GM13976 (cell line): Measurements from ENCODE around the gene ITPR2.

Source experiments
- DNase-seq: peaks from one replicate; pipeline ENCODE4 v3.0.0; 2012; ENCODE audit warnings: low spot score
- in situ Hi-C: fragments of 300-500 bp; cut with MboI; formaldehyde crosslinking; loops from one replicate; pipeline ENCODE4 v1.12.0; 2022; ENCODE audit warnings: low sequenced_read_pairs, mixed read lengths, inconsistent platforms; ENCODE audit not compliant: unreplicated experiment
- TF ChIP-seq, protein P1 (sequence below): IDR thresholded peaks from 2 replicates; pipeline ENCODE4 v1.5.1; 2012; ENCODE audit warnings: borderline replicate concordance, mild to moderate bottlenecking; ENCODE audit not compliant: insufficient read depth; ENCODE audit errors: extremely low read depth, missing control alignments, control extremely low read depth

The ITPR2 gene

DNA sequence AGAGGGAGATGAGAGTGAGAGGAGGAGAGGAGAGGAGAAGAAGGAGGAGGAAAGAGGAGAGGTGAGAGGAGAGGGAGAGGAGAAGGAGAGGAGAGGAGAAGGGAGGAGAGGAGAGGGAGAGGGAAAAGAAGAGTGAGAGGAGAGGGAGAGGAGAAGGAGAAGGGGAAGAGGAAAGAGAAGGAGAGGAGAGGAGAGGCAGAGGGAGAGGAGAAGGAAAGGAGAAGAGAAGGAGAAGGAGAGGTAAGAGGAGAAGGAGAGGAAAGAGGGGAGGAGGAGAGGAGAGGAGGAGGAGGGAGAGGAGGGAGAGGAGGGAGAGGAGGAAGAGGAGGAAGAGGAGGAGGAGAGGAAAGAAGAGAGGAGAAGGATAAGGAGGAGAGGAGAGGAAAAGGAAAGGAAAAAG lies 266.8 kb downstream of the ITPR2 start:
- in situ Hi-C loops = no loop called here
- TF ChIP-seq, protein P1, sequence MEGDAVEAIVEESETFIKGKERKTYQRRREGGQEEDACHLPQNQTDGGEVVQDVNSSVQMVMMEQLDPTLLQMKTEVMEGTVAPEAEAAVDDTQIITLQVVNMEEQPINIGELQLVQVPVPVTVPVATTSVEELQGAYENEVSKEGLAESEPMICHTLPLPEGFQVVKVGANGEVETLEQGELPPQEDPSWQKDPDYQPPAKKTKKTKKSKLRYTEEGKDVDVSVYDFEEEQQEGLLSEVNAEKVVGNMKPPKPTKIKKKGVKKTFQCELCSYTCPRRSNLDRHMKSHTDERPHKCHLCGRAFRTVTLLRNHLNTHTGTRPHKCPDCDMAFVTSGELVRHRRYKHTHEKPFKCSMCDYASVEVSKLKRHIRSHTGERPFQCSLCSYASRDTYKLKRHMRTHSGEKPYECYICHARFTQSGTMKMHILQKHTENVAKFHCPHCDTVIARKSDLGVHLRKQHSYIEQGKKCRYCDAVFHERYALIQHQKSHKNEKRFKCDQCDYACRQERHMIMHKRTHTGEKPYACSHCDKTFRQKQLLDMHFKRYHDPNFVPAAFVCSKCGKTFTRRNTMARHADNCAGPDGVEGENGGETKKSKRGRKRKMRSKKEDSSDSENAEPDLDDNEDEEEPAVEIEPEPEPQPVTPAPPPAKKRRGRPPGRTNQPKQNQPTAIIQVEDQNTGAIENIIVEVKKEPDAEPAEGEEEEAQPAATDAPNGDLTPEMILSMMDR = no peak
- DNase-seq = no peak

DNA sequence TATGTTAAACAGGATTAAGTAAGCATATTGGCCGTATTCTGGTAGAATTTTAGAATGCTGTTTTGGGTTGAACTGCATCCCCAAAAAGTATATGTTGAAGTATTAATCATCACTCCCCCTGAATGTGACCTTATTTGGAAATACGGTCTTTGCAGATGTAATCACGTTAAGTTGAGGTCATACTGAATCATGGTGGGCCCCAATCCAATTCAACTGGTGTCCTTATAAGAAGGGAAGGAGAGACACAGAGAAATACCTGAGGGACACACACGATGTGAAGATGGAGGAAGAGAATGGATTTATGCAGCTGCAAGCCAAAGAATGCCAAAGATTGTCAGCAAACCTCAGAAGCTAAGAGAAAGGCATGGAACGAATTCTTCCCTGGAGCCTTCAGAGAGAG lies 268.6 kb downstream of the ITPR2 start:
- DNase-seq = no peak
- TF ChIP-seq, protein P1 = no peak
- in situ Hi-C loops = no loop called here

DNA sequence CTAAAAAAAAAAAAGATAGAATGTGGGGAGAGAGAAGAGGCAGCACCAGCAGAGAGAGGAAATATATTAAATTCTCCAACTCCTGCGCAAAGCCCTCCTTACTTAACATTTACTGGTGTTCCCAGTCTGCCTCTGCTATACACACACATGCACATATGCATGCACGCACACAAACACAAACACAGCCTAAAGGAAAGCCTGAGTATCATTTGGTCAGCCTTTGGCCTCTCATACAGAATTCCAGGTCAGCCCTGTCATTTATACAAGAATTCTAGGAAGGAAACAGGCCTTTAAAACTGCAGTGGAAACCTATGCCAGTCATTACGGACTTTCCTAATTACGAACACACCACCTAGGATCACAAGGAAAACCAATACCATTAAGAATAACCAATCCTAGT lies 269.4 kb downstream of the ITPR2 start:
- in situ Hi-C loops = no loop called here
- DNase-seq = no peak
- TF ChIP-seq, protein P1 = no peak

DNA sequence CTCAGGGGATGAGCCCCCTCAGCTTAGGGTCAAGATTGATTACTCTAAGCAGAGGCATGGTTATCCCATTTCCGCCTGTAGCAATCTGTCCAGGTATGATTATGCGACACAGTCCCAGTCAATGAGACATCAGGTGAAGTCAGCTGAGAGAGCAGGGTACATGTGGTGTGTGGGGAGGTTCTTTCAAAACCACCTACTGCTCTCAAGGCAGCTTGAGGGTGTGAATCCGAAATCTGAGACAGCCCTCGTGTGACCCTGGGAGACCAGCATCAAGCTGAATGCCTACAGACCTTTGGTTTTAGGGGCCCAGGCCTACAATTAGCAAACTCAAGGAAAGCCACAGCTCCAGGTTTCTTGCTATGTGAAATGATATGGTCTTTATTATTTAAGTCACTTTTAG lies 275.7 kb downstream of the ITPR2 start:
- TF ChIP-seq, protein P1 = no peak
- DNase-seq = no peak
- in situ Hi-C loops = no loop called here

DNA sequence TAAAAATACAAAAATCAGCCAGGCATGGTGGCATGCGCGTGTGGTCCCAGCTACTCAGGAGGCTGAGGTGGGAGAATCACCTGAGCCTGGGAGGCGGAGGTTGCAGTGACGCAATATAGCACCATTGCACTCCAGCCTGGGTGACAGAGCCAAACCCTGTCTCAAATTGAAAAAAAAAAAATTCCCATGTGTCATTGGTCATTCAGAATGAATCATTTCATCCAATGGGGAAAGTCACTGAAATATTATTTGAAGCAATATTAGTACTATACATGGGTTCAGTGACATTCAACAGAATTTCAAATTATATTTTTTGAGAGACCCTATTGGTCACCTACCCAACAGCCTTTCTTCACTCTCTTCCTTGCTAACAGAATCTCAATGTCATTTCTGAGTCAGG lies 276.1 kb downstream of the ITPR2 start:
- no peak for DNase-seq
- TF ChIP-seq, protein P1 = no peak
- in situ Hi-C loops = no loop called here

DNA sequence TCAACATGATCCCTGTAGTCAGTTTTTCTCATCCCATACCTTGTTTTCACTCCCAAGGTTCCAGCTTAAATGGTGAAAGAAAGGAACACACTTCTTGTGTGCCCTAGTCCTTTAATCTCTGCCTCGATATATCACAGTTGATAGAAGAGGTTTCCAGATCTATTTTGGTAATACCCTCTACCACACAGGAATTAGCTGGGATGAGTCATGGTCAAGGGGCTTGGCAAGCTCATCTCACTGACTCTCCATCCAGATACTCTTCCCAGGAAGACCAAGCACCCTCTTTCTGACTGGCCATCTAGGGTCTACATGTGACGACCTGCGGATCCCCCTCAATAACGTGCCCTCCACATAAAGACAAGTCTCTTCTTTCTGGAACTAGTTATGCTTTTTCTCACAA lies 277.9 kb downstream of the ITPR2 start:
- in situ Hi-C loops = no loop called here
- no peak for DNase-seq
- TF ChIP-seq, protein P1 = no peak

DNA sequence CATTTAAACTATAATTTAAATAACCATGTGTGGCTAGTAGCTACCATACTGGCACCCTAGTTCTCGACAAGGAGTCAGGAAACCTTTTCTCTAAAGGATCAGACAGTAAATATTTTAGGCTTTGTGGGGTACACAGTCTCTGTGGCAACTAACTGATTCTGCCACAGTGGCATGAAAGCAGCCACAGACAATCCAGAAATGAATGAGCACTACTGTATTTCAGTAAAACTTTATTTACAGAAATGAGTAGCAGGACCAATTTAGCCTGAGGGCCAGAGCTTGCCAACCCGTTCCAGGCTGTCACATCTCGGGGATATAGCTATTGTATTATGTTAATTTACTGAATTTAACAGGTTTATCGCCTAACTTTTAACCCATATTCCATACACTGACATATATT lies 278.7 kb downstream of the ITPR2 start:
- TF ChIP-seq, protein P1 = no peak
- in situ Hi-C loops = no loop called here
- no peak for DNase-seq
